Measurements from ENCODE around the gene PSMB10.
"Not testable (repeated sequence)": the region's sequence is repeated elsewhere in the genome, so short reads cannot be mapped to it uniquely, and the experiment has no call there.

PSMB10 gene

GRCh38 chr16:67936124-67936879, at the start of gene PSMB10:
PSMB10 (minus strand) TSS chr16:67936850; CDS start chr16:67936749, 101 bp downstream.
- FAIRE-seq (no peak), DNase-seq (ENCODE audit: low spot score) (peak; percentile 41)

- no peak for FAIRE-seq
Observed at GRCh38 chr16:67982011-67982696, 45.5 kb upstream of the PSMB10 start.

GRCh38 chr16:67979955-67980678, 43.5 kb upstream of the PSMB10 start, which contains the start of gene DPEP3:
DPEP3 (minus strand) TSS chr16:67980499; CDS start chr16:67980380, 119 bp downstream.
- FAIRE-seq, result no peak
- DNase-seq (ENCODE audit: low spot score), result no peak

More at GRCh38 chr16:67982011-67982696, 45.5 kb upstream of the PSMB10 start:
- DNase-seq (ENCODE audit: low spot score), result no peak

GRCh38 chr16:67977469-67978227, 41.0 kb upstream of the PSMB10 start:
- FAIRE-seq (no peak), DNase-seq (ENCODE audit: low spot score) (no peak)

- no peak for FAIRE-seq
- no peak for DNase-seq (ENCODE audit: low spot score)
Observed at GRCh38 chr16:67977005-67977404, 40.4 kb upstream of the PSMB10 start.

GRCh38 chr16:67976205-67976604, 39.6 kb upstream of the PSMB10 start:
- DNase-seq (ENCODE audit: low spot score) (no peak), FAIRE-seq (no peak)

GRCh38 chr16:67975321-67976105, 38.9 kb upstream of the PSMB10 start:
- FAIRE-seq (no peak), DNase-seq (ENCODE audit: low spot score) (no peak)

- not testable (repeated sequence) for DNase-seq (ENCODE audit: low spot score); FAIRE-seq
Observed at GRCh38 chr16:67972285-67972684, 35.6 kb upstream of the PSMB10 start.

- FAIRE-seq, result no peak
- no peak for DNase-seq (ENCODE audit: low spot score)
Observed at GRCh38 chr16:67971111-67971510, 34.5 kb upstream of the PSMB10 start.

DNA sequence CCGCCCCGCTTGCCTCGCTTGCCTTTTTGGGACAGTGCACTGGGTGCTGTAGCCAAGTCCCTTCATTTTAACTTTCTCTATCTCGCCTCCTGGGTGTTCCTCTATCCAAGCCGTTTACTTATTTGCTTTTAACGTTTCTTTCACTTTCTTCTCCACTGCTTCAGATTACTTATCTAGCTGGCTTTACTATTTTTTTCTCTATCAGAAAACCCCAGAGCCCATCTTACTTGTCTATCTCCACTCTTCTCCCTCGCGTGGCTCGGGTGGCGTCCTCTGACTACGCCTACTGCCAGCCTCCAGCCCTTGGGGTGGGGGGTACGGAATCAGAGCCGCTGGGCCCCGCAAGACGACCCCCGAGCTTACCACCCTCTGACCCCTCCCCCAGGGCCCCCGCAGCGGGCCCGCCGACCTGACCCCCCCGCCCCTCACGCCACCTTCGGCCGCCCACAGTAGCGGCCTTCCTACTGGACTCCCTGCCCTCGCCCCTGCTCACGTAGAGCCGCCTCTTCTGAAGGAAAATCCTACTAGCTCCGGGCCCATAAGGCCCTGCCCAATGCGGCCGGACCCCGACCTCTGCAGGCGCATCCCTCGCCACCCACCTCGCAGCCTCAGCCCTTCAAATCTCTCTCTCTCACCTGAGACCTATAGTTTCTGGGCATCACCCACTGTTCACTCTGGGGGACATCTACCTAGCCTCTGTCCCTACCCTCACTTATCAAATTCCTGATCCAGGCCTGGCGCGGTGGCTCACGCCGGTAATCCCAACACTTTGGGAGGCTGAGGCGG, 32.8 kb upstream of the PSMB10 start:
- no peak for FAIRE-seq
- no peak for DNase-seq (ENCODE audit: low spot score)

- DNase-seq (ENCODE audit: low spot score) (peak; percentile 95), FAIRE-seq (no peak)
Observed at GRCh38 chr16:67968400-67969253, 32.0 kb upstream of the PSMB10 start, which contains the start of gene SLC12A4. SLC12A4 (minus strand) TSS chr16:67968637; CDS start chr16:67968553, 84 bp downstream.

DNA sequence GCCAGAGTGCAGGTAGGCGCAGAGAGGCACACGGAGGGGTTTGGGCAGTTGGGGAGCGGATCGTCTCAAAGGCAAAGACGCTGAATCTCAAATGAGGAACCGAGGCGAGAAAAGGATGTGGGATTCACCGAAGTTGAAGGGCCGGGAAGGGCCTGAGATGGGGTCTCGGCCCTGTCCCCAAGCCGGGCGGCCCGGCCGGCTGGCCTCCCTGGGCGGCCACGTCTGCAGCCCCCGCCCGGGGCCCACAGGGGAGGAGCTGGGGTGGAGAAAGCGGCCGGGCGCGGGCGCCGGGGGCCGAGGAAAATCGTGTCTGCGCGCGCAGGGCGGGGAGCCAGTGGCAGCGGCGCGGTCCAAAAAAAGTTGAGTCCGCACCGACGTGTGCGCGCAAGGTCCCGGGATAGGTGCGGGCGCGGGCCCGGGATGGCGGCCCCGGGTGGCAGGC, 31.3 kb upstream of the PSMB10 start:
- FAIRE-seq (no peak), DNase-seq (ENCODE audit: low spot score) (peak; percentile 58)

- FAIRE-seq (peak; percentile 37), DNase-seq (ENCODE audit: low spot score) (no peak)
Observed at GRCh38 chr16:67967183-67967957, 30.7 kb upstream of the PSMB10 start.

DNA sequence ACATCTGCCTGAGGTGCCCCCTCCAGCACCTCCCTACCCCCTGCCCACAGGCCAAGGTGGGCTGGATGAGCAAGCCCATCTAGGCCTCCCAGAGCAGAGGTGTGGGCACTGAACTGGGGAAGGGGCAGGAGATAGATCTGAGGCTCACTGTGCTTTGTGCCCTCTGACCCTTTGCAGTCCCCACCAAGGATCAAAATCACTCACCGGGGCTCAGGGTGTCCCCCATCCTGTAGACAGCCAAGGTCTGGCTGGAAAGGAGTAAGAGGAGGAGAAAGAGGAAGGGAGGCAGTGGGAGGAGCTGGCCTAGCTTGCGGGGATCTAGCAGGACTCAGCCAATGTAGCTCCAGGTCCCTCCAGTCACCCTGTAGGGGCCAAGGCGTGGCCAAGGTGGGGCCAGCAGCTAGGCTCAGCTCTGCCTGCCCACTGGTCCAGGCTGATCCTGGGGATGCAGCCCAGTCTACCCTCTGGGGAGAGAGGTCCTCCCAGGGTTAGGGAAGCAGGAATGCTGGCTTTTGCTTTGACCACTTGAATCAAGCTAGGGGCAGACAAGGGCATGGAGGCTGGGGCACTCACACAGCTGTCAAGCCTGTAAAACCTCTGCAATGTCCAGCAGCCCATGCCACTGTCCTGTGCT, 30.0 kb upstream of the PSMB10 start:
- FAIRE-seq, result no peak
- peak; percentile 77 for DNase-seq (ENCODE audit: low spot score)

DNA sequence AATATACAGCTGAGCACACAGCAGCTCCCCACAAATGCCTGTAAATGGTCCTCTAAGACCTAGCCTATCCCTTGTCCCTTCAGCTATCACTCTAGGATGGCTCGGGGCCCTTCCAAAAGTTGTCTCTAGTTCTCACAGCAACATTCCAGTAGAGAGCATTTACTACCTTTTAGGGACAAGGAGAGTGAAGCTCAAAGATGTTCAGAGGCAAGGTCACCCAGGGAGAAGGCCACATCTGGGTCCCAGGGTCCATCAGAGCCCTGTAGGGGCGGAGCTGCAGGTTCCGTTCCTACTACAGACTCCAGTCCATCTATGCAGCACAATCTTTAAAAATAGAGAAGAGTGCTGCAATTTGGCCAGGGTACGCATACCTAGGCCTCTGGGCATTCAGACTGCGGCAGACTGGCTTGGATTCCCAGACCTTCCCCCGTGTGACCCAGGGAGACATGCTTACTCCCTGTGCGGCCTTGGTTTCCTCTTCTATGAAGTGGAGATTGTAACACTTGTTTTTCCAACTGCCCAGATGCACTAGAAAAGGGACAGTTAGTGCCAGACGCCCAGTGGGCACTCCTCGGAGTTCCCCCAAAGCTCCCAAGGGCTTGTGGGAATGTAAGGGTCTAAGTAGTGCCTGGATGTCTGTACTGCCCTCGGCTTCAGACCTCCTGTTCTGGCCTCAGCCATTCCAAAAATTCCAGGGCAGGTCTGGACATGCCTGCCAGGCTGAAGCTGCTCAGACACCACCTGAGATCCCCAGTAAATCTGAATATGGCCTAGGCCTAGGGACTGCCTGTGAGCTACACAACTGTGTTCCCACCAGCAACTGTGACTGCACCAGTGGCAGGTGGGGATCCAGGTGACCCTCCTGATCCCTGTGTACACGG, 29.3 kb upstream of the PSMB10 start:
- DNase-seq (ENCODE audit: low spot score) (no peak), FAIRE-seq (no peak)

DNA sequence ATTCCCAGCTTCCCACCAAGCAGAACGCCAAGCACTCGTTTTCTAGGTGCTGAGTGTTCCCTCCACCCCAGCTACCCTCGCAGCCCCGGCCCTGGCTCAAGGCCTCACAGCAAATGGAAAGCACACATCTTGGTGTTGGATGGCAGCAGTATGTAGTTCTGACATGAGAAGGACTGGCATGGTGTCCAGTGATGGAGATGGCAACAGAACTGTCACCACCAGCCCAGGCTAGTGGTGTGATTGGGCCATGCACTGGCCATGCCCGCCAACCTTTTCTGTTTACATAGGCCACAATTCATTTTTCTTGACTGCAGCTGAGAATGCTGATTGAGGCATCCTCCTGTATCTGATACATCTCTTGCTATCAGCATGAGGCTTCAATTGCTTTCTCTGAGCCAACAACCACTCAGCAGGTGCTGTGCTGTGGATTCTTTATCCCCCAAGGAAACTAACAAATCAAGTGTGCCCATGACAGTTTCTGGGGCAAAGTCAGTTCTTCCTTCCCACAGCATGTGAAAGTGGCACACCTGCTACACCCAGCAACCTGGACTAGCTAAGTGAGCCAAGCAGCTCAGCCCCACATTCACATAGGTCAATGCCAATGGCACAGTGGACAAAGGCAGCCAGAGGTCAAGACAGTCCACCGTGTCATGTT, 28.0 kb upstream of the PSMB10 start:
- FAIRE-seq (no peak), DNase-seq (ENCODE audit: low spot score) (no peak)
